KMS-11 (cell line): ENCODE data around the gene LRPAP1.

ENCODE experiments used
- H2AFZ ChIP-seq: fragments of 200-600 bp; sonication (generic); 2 replicates; pipeline ENCODE4 v1.6.1; 2016; ENCODE audit warnings: antibody characterized with exemption, mixed run types, low read depth
- H3K27ac ChIP-seq: fragments of 200-600 bp; sonication (generic); 2 replicates; pipeline ENCODE4 v1.6.1; 2016; ENCODE audit warnings: mild to moderate bottlenecking, mixed run types
- H3K27me3 ChIP-seq: fragments of 200-600 bp; sonication (generic); 2 replicates; pipeline ENCODE4 v1.6.1; 2017; ENCODE audit warnings: mild to moderate bottlenecking, low read depth, mixed run types, moderate library complexity; ENCODE audit not compliant: insufficient read depth
- H3K36me3 ChIP-seq: fragments of 200-600 bp; sonication (generic); 2 replicates; pipeline ENCODE4 v1.6.1; 2017; ENCODE audit warnings: mild to moderate bottlenecking, mixed run types; ENCODE audit not compliant: insufficient read depth
- H3K4me1 ChIP-seq: fragments of 200-600 bp; sonication (generic); 2 replicates; pipeline ENCODE4 v1.6.1; 2016; ENCODE audit warnings: mild to moderate bottlenecking, low read depth, mixed run types; ENCODE audit not compliant: poor library complexity, severe bottlenecking
- H3K4me2 ChIP-seq: fragments of 200-600 bp; sonication (generic); 2 replicates; pipeline ENCODE4 v1.7.0; 2016; ENCODE audit warnings: mild to moderate bottlenecking, mixed run types
- H3K4me3 ChIP-seq: fragments of 200-600 bp; sonication (generic); IDR thresholded peaks from 2 replicates; pipeline ENCODE4 v1.6.1; 2017; ENCODE audit warnings: low read depth, low read length, mixed read lengths; ENCODE audit not compliant: insufficient read depth
- H3K79me2 ChIP-seq: fragments of 200-600 bp; sonication (generic); 2 replicates; pipeline ENCODE4 v1.6.1; 2016; ENCODE audit warnings: low read depth, mixed run types; ENCODE audit not compliant: insufficient read depth
- H3K9ac ChIP-seq: fragments of 200-600 bp; sonication (generic); 2 replicates; pipeline ENCODE4 v1.6.1; 2016; ENCODE audit warnings: mild to moderate bottlenecking, mixed run types
- H4K20me1 ChIP-seq: fragments of 200-600 bp; sonication (generic); 2 replicates; pipeline ENCODE4 v1.6.1; 2016; ENCODE audit warnings: mild to moderate bottlenecking, mixed run types; ENCODE audit not compliant: insufficient read depth
- CTCF ChIP-seq: fragments of 200-600 bp; sonication (generic); conservative IDR thresholded peaks from 2 replicates; pipeline ENCODE4 v1.6.1; 2017; ENCODE audit warnings: low read depth, mild to moderate bottlenecking, antibody characterized with exemption, low read length, moderate library complexity, mixed read lengths

LRPAP1 gene

GRCh38 chr4:3478446-3479357 lies 53.5 kb downstream of the LRPAP1 start:
- TF ChIP-seq CTCF, result no peak
- Histone ChIP-seq H3K27me3 (peaks cover 42% of the 10 kb centered on the region; the same call in 1 of the 2 replicates), H3K27ac (no peak overlapping the region), H3K9ac (no peak overlapping the region), H3K4me2 (no peak overlapping the region), H4K20me1 (no peaks in the 10 kb centered on the region), H2AFZ (no peak overlapping the region), H3K79me2 (no peaks in the 10 kb centered on the region), H3K4me1 (no peaks in the 10 kb centered on the region), H3K4me3 (no peak overlapping the region), H3K36me3 (no peaks in the 10 kb centered on the region)

- Histone ChIP-seq H3K79me2 (no peaks in the 10 kb centered on the region), H3K4me3 (no peak overlapping the region), H3K4me1 (no peaks in the 10 kb centered on the region), H3K27ac (no peak overlapping the region), H3K36me3 (no peaks in the 10 kb centered on the region), H4K20me1 (no peaks in the 10 kb centered on the region), H3K4me2 (no peak overlapping the region), H2AFZ (no peak overlapping the region), H3K9ac (no peak overlapping the region), H3K27me3 (peaks cover 42% of the 10 kb centered on the region)
- no peak for TF ChIP-seq CTCF
Measured at GRCh38 chr4:3477750-3478430, 54.3 kb downstream of the LRPAP1 start.

GRCh38 chr4:3476936-3477749 lies 55.1 kb downstream of the LRPAP1 start:
- no peak overlapping the region for H3K4me3 ChIP-seq
- H3K27me3 ChIP-seq, result peaks cover 41% of the 10 kb centered on the region
- H3K27ac ChIP-seq, result no peak overlapping the region
- no peaks in the 10 kb centered on the region for H3K4me1 ChIP-seq
- no peaks in the 10 kb centered on the region for H4K20me1 ChIP-seq
- H3K36me3 ChIP-seq, result no peaks in the 10 kb centered on the region
- H3K4me2 ChIP-seq, result no peak overlapping the region
- H3K9ac ChIP-seq, result no peak overlapping the region
- H2AFZ ChIP-seq, result no peak overlapping the region
- TF ChIP-seq CTCF, result no peak
- no peaks in the 10 kb centered on the region for H3K79me2 ChIP-seq

- no peaks in the 10 kb centered on the region for H3K36me3 ChIP-seq
- H3K79me2 ChIP-seq, result no peaks in the 10 kb centered on the region
- H3K4me3 ChIP-seq, result no peak overlapping the region
- no peak overlapping the region for H3K27ac ChIP-seq
- no peaks in the 10 kb centered on the region for H3K4me1 ChIP-seq
- no peak for TF ChIP-seq CTCF
- H3K4me2 ChIP-seq, result no peak overlapping the region
- no peak overlapping the region for H2AFZ ChIP-seq
- H3K27me3 ChIP-seq, result peaks cover 36% of the 10 kb centered on the region
- no peaks in the 10 kb centered on the region for H4K20me1 ChIP-seq
- no peak overlapping the region for H3K9ac ChIP-seq
Measured at GRCh38 chr4:3476341-3476747, 55.9 kb downstream of the LRPAP1 start.
